HG02763 (cell line): ENCODE measurements around the gene TLN1.

Source experiments
- ATAC-seq: cut with Tn5 transposase; IDR thresholded peaks from one replicate; pipeline ENCODE4 v1.9.1; 2021; ENCODE audit warnings: mild to moderate bottlenecking, moderate library complexity; ENCODE audit not compliant: unreplicated experiment

TLN1 gene, protein sequence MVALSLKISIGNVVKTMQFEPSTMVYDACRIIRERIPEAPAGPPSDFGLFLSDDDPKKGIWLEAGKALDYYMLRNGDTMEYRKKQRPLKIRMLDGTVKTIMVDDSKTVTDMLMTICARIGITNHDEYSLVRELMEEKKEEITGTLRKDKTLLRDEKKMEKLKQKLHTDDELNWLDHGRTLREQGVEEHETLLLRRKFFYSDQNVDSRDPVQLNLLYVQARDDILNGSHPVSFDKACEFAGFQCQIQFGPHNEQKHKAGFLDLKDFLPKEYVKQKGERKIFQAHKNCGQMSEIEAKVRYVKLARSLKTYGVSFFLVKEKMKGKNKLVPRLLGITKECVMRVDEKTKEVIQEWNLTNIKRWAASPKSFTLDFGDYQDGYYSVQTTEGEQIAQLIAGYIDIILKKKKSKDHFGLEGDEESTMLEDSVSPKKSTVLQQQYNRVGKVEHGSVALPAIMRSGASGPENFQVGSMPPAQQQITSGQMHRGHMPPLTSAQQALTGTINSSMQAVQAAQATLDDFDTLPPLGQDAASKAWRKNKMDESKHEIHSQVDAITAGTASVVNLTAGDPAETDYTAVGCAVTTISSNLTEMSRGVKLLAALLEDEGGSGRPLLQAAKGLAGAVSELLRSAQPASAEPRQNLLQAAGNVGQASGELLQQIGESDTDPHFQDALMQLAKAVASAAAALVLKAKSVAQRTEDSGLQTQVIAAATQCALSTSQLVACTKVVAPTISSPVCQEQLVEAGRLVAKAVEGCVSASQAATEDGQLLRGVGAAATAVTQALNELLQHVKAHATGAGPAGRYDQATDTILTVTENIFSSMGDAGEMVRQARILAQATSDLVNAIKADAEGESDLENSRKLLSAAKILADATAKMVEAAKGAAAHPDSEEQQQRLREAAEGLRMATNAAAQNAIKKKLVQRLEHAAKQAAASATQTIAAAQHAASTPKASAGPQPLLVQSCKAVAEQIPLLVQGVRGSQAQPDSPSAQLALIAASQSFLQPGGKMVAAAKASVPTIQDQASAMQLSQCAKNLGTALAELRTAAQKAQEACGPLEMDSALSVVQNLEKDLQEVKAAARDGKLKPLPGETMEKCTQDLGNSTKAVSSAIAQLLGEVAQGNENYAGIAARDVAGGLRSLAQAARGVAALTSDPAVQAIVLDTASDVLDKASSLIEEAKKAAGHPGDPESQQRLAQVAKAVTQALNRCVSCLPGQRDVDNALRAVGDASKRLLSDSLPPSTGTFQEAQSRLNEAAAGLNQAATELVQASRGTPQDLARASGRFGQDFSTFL (N-terminal part only)

DNA sequence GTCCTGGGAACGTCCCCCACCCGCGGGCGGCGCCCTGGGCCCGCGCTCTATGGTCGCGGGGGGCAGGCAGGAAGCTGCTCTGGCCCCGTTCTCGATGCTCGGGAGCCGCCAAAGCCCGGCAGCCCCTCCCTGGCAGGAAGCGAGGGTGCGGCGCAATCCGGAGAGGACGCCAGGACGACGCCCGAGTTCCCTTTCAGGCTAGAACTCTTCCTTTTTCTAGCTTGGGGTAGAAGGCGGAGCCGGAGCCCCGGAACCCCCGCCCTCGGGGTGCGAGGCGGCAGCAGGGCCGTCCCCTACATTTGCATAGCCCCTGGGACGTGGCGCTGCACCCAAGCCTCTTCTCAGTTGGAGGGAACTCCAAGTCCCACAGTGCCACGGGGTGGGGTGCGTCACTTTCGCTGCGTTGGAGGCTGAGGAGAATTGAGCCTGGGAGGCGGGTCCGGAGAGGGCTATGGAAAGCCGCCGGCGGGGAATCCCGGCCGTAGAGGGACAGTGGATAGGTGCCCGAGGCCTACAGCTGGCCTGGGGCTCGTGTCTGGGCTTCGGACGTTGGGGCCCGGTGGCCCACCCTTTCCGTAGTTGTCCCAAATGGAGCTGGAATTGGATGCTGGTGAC, at the start of gene TLN1, which contains the start of gene CREB3:
Gene TLN1, minus strand, starts transcription at position 11 of the 615 bp plus-strand sequence. CDS start 6,501 bp downstream, outside the sequence.
Gene CREB3, plus strand, starts transcription at position 482 of the 615 bp plus-strand sequence. Its CDS starts 107 bp downstream, at position 589.
- peak; percentile 76 for ATAC-seq

DNA sequence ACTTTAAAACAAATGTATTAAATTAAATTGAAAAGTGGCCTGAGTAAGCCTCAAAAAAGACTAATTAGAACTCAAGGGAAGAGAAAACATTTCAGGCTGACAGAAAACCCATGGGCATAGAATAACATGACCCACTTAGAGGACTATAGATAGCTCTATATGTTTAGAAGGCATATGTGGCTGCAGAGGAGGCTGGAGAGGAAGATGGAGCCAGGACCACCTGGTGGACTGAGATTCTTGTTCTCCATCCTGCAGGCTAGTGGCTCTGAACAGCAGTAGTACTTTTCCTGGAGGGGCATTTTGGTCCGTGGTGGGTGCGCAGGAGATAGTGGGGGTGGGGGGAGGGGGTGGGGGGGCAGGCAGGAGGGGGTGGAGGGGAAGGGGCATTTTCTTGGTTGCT, 49.1 kb upstream of the TLN1 start:
- no peak for ATAC-seq

DNA sequence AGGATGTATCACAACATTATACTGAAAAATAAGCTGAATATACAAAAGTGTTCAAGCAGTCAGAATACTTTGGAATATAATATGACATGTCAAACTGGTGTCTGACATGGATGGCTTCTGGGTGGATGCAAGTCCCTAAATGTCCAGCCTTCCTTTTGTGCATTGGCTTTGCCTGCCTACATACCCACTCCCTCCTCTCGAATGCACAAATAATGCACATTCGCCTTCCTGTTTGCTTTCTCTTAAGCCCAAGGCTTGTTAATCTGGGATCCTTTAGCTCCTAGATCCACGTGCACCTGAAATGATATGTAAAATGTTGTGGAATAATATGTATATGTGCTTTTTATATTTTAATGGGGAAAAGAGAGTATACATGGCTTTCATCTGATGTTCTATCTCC, 46.5 kb upstream of the TLN1 start:
- no peak for ATAC-seq

DNA sequence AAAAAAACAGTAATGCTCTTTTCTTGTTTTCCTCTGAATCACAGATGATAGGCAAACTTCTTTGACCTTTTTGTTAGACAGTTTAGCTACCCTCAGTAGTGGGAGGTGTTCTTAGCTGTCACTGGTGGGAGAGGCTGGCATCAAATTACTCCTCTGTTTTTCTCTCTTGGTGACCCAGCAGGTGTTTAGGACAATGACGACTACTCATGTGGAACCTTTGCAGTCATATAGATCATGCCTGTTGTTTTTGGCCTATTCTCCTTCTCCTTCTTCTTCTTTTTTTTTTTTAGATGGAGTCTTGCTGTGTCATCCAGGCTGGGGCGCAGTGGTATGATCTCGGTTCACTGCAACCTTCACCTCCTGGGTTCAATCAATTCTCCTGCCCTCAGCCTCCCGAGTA, 44.0 kb upstream of the TLN1 start:
- no peak for ATAC-seq

DNA sequence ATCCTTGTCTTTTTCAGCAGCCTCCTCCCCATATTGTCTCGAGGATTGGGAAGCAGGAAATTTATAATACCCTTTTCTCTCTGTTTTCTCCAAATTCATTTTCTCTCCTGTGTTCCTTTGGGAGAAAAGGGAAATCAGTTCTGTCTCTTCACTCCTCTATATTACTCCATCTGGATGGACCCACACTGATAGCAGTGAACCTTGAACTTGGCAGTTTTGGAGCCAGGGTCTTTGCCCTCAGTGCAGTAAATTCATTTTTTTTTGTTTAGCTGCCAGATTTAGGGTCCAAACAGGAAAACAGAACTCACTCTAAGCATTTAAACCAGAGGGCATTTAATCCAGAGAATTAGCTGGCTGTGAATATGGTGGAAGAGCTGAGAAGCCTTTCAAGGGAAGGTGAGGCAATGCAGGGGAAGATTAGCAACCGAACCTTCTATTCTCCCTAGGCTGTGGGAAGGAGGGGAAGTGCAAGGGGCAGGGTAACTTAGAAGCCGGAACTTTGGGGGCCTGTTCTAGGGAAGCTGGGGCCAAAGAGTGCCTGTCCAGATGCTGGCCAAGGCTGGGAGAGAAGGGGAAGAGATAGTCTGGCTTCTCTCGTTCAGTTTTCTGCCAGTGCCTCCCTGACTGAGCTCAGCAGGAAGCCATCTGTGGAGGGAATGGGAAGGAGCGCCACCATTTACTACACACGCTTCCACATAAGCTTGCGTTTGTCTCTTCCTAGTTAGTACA, 43.1 kb upstream of the TLN1 start:
- ATAC-seq: no peak

DNA sequence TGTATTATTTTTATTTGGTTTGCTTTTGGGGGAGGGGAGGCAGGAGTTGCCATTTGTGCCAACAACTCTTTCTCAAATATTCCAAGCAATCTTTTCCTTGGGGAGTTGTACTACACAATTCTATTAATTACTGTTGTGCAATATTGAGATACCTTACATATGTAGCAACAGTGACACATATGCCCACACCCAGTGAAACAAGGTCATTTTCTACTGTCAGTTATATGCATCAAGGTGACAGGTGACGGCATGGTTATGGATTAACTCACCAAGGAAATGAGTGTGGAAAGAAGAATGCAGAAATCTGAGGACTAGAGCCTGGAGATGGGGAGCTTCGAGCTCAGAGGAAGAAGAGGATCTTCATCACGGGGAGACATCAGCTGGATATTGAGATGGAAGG, 39.9 kb upstream of the TLN1 start:
- no peak for ATAC-seq

DNA sequence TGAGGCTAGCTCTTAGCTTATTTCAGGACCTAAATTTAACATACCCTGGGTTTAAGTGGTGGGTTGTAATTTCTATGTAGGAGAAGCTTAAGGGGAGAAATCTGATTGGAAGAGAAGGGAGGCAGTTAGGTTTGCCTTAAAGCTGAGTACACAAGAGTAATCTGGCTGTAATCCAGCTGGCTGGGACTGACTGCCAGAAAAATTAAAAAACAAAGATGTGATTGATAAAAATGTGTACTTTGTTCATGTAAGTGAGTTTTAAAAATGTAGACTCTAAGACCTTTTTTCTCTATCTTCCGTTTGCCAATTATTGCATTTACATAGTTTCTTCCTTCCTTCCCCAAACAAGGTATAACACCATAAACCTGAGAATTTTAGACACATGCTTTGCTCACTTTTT, 39.5 kb upstream of the TLN1 start:
- no peak for ATAC-seq

DNA sequence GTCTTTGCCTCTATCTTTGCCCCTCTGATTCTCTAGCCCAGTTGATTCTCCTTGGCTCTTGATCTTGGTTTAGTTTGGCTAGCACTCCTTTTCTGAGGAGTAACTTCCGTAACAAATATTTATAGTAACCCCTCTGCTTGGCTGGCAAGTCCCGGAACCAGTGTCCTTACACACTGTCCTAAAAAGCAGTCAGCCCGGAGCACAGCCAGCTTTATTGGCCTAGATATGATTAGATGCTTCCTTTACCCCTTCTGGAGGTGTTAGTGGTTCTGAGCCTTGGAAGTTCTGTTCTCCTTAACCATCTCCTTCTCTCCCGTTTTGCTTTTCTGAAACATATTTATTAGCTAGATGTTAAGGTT, 39.1 kb upstream of the TLN1 start:
- no peak for ATAC-seq

DNA sequence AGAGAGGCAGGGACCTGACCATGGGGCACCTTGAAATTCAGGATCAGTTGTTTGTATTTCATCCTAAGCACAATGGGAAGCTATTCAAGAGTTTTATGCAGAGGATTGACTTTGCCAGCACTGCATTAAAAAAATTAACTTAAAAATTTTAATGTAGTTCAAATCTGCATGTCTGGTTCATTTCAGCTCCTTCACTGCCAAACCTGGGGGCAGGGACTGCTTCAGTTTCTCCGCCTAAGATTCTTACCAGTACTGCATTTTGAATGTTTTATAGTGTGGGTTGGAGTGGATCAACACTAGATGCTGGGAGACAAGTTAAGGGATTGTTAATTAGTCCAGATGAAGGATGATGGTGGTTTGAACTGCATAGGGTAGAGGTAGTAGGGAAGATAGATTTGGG, 37.8 kb upstream of the TLN1 start:
- ATAC-seq: no peak

DNA sequence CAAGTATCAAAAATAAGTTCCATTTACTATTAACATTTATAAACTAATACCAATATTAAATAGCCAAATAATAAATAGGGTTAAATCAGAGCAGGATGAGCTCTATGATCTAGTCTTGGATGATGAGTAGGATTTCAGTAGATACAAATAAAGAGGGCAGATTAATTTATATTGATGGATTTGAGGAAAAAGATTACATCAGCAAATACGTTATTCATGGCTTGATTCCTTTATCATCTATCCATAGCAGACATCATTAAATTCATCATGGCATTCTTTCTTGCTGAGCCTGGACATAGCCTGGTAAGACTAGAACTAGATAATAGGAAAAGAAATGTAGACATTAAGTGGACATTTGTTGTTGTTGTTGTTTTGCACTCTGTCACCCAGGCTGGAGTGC, 35.5 kb upstream of the TLN1 start:
- no peak for ATAC-seq

DNA sequence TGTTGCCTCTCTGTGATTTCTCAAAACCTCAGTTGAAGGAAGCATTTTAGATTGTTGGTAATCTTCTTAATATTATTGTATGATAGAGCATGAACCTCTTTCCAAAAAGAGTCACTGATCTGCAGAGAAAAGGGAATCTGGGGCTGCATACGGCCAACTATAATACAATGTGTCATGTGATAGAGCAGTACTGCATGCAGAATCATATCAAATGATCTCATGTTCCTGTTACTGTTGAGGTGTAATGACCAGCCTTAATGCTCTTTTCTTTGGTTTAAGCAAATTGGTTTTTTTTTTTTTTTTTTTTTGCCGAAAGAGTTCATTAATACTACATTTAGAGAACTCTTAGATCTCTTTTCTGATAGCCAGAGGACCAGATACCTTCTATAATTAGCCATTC, 35.0 kb upstream of the TLN1 start:
- ATAC-seq: no peak

DNA sequence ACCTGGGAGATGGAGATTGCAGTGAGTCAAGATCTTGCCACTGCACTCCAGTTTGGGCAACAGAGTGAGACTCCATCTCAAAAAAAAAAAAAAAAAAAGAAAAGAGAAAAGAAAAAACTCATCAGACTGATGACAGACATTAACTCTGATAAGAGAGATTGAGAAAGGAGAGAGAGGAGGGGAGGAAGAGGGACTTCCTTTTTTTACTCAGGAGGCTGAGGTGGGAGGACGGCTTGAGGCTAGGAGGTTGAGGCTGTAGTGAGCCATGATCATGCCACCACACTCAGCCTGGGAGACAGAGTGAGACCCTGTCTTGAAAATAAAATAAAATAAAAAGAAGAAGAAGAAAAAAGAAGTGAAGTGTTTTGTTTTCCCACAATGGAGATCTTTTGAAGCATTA, 31.8 kb upstream of the TLN1 start:
- no peak for ATAC-seq

DNA sequence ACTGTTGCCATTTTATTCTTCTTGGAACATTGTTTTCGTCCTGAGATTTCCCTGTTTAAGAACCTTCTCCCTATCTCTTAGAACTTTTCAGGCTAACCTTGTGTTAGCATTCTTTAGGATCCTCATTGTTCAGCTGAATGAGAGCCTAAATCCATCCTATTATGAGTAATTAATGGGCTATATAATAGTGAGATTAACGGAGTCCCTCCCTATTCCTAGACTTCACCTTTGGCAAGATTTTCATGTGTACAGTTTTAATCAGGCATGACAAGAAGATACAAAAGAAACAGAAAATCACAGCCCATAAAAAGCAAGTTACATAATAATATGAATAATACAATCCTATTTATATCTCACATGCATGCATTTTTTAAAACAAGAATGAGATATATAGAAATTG, 31.2 kb upstream of the TLN1 start:
- ATAC-seq: no peak

DNA sequence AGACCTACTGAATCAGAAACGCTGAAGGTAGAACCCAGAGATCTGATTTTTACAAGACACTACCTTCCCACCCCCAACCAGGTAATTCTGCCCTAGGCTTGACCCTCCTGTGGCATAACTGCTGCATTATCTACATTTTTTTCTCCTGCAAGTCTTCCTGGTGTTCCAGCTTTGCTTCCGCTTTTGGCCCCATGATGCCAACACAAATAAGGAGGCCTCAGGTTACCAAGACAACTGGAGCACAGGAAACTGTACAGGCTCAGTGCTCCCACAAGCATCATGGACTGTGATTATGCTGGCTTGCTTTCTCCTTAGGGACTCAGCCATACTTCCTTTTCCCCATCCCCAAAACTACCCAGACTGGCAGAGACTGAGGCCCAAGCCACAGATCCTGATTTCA, 28.7 kb upstream of the TLN1 start:
- no peak for ATAC-seq

DNA sequence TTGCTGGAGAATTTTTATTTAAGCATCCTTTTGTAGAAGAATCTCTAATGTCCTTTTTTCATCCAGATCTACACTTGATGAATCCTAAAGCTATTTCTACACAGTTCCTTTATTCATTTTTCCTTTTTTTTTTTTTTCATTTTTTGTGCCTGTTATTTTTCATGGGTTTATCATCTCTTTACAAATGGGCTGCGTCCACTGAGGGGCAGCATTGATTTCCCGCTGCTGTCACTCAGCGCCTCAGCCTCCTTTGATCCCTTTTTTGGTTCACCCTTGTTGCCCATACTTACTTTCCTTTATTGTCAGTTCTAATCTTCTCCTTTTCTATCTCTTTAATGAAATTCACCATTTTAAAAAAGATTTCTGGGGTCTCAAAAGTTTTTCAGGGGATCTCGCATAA, 27.8 kb upstream of the TLN1 start:
- no peak for ATAC-seq

DNA sequence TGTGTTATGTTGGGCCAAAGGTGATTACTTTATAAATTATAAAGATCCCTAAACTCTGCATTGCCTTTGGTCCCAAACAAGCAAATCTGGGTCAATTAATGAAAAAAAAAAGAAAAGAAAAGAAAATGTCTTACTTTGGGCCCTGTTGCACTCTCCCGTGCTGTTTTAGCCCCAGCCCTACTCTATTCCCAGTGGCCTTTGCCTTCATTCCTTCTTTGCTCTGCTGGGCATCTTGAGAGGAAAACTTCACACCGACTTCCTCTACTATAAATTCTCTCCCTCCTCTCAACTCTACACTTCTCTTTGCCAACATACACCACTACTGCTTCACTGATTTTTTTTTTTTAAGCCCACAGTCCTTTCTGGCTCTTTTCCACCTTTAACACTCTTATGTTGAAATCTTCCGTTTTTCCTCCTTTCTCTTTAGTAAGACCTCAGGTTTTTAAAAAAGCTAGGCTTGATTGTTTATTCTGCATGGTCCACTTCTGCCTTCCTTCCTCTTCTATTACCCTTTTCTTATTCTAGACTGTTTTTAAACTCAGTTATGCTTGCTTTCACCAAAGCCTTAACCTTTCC, 26.6 kb upstream of the TLN1 start:
- ATAC-seq: no peak

DNA sequence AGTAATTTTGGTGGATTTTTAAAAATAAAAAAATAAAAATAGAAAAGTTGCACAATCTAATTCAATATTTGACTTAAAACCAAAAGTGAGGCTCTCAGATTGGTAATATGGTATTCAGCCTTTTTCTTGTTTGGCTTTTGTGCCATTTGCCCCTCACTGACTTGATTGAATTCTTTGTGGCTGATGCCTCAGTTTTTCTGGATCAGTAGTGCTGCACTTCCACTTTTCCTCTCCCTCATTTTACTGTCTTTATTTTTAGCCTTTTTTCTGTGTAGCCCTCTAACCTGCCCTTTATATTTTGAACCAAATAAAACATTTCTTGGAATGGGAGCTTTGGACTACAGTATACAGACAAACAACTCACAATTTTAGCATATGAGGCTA, 25.9 kb upstream of the TLN1 start:
- ATAC-seq: no peak

DNA sequence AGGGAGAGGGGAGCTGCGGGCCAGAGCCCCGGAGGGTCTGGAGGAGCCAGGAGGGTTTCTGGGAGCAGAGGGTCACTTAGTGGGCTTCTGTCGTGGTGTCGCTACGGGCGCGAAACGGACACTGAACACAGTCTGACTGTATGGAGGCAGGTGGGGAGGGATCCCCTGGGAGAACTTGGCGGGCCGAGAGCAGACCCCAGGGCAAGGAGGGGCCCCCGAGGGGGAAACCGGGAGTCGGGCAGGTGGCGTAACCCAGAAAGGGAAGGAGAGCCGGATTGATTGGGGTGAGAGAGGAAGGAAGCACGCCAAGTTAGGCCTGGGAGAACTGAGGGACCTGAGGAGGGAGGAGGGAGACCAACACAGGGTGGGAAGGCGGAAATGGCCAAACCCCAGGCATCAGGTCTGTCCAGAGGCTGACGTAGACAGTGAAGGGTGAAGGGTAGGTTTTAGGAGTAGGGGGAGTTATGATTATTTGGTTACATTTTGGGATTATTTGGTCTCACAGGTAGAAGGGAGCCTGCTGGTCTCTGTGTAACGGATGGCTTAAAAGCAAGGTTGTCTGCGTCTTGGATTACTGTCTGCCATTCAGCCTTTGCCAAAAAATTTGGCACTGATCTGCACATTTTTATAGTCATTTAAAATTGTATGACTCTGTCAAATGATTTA, 25.4 kb upstream of the TLN1 start:
- peak; percentile 37 for ATAC-seq
